ENCODE data around the gene ARHGEF17. TPM values are rescaled to one million over a fixed set of nuclear protein-coding genes. Genes with fewer than 3 reads are reported as not detected.
A peak's percentile ranks its signal among the peaks of the same experiment; 100 is the strongest.

ARHGEF17 gene
- total and polyA plus RNA-seq, 2 of the 13 experiments (the other 11 are each of a cell fraction or from before 2014, with no cell fraction given), result 10.7 to 28.8 TPM

DNA sequence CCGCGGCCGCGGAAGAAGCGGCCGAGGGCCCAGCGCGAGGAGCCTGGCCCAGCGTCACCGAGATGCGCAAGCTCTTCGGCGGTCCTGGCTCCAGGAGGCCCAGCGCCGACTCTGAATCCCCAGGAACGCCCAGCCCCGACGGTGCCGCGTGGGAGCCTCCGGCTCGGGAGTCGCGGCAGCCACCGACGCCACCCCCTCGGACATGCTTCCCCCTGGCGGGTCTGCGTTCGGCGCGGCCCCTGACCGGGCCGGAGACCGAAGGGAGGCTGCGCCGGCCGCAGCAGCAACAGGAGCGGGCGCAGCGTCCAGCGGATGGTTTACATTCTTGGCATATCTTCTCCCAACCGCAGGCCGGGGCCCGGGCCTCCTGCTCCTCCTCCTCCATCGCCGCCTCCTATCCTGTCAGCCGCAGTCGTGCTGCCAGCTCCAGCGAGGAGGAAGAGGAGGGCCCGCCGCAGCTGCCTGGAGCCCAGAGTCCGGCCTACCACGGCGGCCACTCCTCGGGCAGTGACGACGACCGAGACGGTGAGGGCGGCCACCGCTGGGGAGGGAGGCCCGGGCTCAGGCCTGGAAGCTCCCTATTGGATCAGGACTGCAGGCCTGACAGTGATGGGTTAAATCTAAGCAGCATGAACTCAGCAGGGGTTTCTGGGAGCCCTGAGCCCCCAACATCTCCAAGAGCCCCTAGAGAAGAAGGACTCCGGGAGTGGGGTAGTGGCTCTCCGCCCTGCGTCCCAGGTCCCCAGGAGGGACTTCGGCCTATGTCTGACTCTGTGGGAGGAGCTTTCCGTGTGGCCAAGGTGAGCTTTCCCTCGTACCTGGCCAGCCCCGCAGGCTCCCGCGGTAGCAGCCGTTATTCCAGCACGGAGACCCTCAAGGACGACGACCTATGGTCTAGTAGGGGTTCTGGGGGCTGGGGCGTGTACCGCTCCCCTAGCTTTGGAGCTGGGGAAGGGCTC is 1.2 kb downstream of the ARHGEF17 start (continued):
- TF ChIP-seq, protein P1, sequence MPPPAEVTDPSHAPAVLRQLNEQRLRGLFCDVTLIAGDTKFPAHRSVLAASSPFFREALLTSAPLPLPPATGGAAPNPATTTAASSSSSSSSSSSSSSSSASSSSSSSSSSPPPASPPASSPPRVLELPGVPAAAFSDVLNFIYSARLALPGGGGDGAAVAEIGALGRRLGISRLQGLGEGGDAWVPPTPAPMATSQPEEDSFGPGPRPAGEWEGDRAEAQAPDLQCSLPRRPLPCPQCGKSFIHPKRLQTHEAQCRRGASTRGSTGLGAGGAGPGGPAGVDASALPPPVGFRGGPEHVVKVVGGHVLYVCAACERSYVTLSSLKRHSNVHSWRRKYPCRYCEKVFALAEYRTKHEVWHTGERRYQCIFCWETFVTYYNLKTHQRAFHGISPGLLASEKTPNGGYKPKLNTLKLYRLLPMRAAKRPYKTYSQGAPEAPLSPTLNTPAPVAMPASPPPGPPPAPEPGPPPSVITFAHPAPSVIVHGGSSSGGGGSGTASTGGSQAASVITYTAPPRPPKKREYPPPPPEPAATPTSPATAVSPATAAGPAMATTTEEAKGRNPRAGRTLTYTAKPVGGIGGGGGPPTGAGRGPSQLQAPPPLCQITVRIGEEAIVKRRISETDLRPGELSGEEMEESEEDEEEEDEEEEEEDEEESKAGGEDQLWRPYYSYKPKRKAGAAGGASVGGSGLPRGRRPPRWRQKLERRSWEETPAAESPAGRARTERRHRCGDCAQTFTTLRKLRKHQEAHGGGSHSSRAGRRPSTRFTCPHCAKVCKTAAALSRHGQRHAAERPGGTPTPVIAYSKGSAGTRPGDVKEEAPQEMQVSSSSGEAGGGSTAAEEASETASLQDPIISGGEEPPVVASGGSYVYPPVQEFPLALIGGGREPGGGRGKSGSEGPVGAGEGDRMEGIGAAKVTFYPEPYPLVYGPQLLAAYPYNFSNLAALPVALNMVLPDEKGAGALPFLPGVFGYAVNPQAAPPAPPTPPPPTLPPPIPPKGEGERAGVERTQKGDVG (CRISPR knock-in tag; IDR thresholded peaks at IDR 0.05; ENCODE audit: borderline replicate concordance), result peak; percentile 64; the same call in 1 of the 2 replicates
- TF ChIP-seq, protein P2, sequence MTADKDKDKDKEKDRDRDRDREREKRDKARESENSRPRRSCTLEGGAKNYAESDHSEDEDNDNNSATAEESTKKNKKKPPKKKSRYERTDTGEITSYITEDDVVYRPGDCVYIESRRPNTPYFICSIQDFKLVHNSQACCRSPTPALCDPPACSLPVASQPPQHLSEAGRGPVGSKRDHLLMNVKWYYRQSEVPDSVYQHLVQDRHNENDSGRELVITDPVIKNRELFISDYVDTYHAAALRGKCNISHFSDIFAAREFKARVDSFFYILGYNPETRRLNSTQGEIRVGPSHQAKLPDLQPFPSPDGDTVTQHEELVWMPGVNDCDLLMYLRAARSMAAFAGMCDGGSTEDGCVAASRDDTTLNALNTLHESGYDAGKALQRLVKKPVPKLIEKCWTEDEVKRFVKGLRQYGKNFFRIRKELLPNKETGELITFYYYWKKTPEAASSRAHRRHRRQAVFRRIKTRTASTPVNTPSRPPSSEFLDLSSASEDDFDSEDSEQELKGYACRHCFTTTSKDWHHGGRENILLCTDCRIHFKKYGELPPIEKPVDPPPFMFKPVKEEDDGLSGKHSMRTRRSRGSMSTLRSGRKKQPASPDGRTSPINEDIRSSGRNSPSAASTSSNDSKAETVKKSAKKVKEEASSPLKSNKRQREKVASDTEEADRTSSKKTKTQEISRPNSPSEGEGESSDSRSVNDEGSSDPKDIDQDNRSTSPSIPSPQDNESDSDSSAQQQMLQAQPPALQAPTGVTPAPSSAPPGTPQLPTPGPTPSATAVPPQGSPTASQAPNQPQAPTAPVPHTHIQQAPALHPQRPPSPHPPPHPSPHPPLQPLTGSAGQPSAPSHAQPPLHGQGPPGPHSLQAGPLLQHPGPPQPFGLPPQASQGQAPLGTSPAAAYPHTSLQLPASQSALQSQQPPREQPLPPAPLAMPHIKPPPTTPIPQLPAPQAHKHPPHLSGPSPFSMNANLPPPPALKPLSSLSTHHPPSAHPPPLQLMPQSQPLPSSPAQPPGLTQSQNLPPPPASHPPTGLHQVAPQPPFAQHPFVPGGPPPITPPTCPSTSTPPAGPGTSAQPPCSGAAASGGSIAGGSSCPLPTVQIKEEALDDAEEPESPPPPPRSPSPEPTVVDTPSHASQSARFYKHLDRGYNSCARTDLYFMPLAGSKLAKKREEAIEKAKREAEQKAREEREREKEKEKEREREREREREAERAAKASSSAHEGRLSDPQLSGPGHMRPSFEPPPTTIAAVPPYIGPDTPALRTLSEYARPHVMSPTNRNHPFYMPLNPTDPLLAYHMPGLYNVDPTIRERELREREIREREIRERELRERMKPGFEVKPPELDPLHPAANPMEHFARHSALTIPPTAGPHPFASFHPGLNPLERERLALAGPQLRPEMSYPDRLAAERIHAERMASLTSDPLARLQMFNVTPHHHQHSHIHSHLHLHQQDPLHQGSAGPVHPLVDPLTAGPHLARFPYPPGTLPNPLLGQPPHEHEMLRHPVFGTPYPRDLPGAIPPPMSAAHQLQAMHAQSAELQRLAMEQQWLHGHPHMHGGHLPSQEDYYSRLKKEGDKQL (CRISPR knock-in tag; IDR thresholded peaks at IDR 0.05; ENCODE audit: low read depth), result no peak
- TF ChIP-seq, protein P3, sequence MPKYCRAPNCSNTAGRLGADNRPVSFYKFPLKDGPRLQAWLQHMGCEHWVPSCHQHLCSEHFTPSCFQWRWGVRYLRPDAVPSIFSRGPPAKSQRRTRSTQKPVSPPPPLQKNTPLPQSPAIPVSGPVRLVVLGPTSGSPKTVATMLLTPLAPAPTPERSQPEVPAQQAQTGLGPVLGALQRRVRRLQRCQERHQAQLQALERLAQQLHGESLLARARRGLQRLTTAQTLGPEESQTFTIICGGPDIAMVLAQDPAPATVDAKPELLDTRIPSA (CRISPR knock-in tag; IDR thresholded peaks at IDR 0.05; ENCODE audit: borderline replicate concordance), result 0 out of 2 replicates have a peak, but pooled peaks have one; percentile 43
- TF ChIP-seq MYNN (CRISPR knock-in tag; IDR thresholded peaks at IDR 0.05; ENCODE audit: low read depth) (no peak; the same call in 1 of the 2 replicates), ZNF556 (CRISPR knock-in tag; IDR thresholded peaks at IDR 0.05; ENCODE audit: borderline replicate concordance) (peak; percentile 85; the same call in 1 of the 2 replicates), ZNF660 (CRISPR knock-in tag; IDR thresholded peaks at IDR 0.05; ENCODE audit: borderline replicate concordance, low read depth) (no peak), ZNF619 (CRISPR knock-in tag; IDR thresholded peaks at IDR 0.05) (no peak), SNAI1 (CRISPR knock-in tag; IDR thresholded peaks at IDR 0.05; ENCODE audit: borderline replicate concordance) (no peak), AGO2 (optimal IDR thresholded peaks at IDR 0.05; ENCODE audit: low read depth, low read length) (peak; percentile 19), ZNF75D (CRISPR knock-in tag; IDR thresholded peaks at IDR 0.05; ENCODE audit: borderline replicate concordance) (no peak), ZNF382 (CRISPR knock-in tag; IDR thresholded peaks at IDR 0.05; ENCODE audit: borderline replicate concordance) (no peak), POLR2AphosphoS2 (IDR thresholded peaks at IDR 0.05; ENCODE audit: low read depth, low read length) (no peak), ZNF547 (CRISPR knock-in tag; IDR thresholded peaks at IDR 0.05) (no peak)
- TF ChIP-seq, protein P4, sequence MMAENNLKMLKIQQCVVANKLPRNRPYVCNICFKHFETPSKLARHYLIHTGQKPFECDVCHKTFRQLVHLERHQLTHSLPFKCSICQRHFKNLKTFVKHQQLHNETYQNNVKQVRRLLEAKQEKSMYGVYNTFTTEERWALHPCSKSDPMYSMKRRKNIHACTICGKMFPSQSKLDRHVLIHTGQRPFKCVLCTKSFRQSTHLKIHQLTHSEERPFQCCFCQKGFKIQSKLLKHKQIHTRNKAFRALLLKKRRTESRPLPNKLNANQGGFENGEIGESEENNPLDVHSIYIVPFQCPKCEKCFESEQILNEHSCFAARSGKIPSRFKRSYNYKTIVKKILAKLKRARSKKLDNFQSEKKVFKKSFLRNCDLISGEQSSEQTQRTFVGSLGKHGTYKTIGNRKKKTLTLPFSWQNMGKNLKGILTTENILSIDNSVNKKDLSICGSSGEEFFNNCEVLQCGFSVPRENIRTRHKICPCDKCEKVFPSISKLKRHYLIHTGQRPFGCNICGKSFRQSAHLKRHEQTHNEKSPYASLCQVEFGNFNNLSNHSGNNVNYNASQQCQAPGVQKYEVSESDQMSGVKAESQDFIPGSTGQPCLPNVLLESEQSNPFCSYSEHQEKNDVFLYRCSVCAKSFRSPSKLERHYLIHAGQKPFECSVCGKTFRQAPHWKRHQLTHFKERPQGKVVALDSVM (CRISPR knock-in tag; IDR thresholded peaks at IDR 0.05), result peak; percentile 80

Data from HepG2 (cell line).